ENCODE results near the gene TMEM187. TPM values are rescaled to one million over a fixed set of nuclear protein-coding genes. Genes with fewer than 3 reads are reported as not detected.

The TMEM187 gene
- total and polyA plus RNA-seq, 10 of the 15 experiments (the other 5 are each of a cell fraction or from before 2014, with no cell fraction given), result 0.45 to 8.5 (median 4.1) TPM

GRCh38 chrX:153981771-153982533, 9.4 kb downstream of the TMEM187 start:
- no peak overlapping the region; the same call in 1 of the 2 replicates for H3K9ac ChIP-seq (ENCODE audit: control insufficient read depth, insufficient read depth, low read length)
- SMC1A ChIA-PET (ENCODE audit: uncharacterized antibody, unreplicated experiment), result interaction anchor here (0.7 to 3.2 kb wide), 10 partner anchors 9 to 59 kb away, joined by 3 to 27 read pairs (median 5); partner anchors contain the start of genes HCFC1 and TMEM187
- ATAC-seq, result no peak
- RAD21 ChIA-PET (ENCODE audit: unreplicated experiment), result interaction anchor here (0.6 to 2.3 kb wide), 8 partner anchors 11 to 57 kb away, joined by 3 to 14 read pairs (median 4); partner anchors contain the start of genes IRAK1 and NAA10
- CTCF ChIA-PET, result interaction anchor here (0.9 to 2.3 kb wide), 7 partner anchors 9 to 35 kb away, joined by 3 to 8 read pairs (median 5); partner anchors contain the start of gene TMEM187
- no TSS peak for BruUV-seq (replicated peaks)
- peak overlapping the region; percentile 60 for H3K27ac ChIP-seq (ENCODE audit: control insufficient read depth, insufficient read depth)
- H3K27me3 ChIP-seq (replicated peaks in 1 of 2; ENCODE audit: control insufficient read depth in 2 of 2, insufficient read depth in 2 of 2, low read length in 1 of 2), result no peaks in the 10 kb centered on the region
- no peaks in the 10 kb centered on the region; the same call in 1 of the 2 replicates for H3K79me2 ChIP-seq (ENCODE audit: control insufficient read depth, insufficient read depth, low read length)
- peaks cover 39% of the 10 kb centered on the region for H3K4me1 ChIP-seq (ENCODE audit: control insufficient read depth, insufficient read depth, low read length)
- DNase-seq (ENCODE audit: low read depth, low spot score), result no peak
- H4K20me1 ChIP-seq (ENCODE audit: control insufficient read depth, insufficient read depth), result no peaks in the 10 kb centered on the region
- in situ Hi-C loops (cut with MboI), result loop anchor here (10.0 kb wide), 1 partner anchor 57 kb away; the partner anchor contains the start of gene ARHGAP4
- H3K9me3 ChIP-seq (replicated peaks; ENCODE audit: control insufficient read depth, insufficient read depth, low read length), result no peaks in the 10 kb centered on the region; the same call in 1 of the 3 replicates
- 70% methylated on average over 52 of the region's 52 CpGs for WGBS (ENCODE audit: insufficient coverage, insufficient replicate concordance, low lambda C conversion rate, missing lambda C conversion rate)
- H3K36me3 ChIP-seq (ENCODE audit: control insufficient read depth in 2 of 2, insufficient read depth in 2 of 2, low read length in 1 of 2), result no peaks in the 10 kb centered on the region
- H3K4me3 ChIP-seq, result no peak overlapping the region
- peak overlapping the region; percentile 5; the same call in 1 of the 2 replicates for H2AFZ ChIP-seq (ENCODE audit: control insufficient read depth, low read depth, low read length)
- POLR2A ChIA-PET, result interaction anchor here (1.0 to 3.2 kb wide), 8 partner anchors 9 to 55 kb away, joined by 3 to 17 read pairs (median 4); partner anchors contain the start of genes HCFC1 and TMEM187
- no peak for FAIRE-seq
- intact Hi-C loops (cut with micrococcal nuclease; ENCODE audit: unreplicated experiment), result no loop called here
- peak overlapping the region; percentile 63 for H3K4me2 ChIP-seq (ENCODE audit: control insufficient read depth, insufficient read depth)
- TF ChIP-seq HCFC1 (IDR thresholded peaks at IDR 0.05; ENCODE audit: low read length), result no peak
- TF ChIP-seq POLR2A (IDR thresholded peaks at IDR 0.05; ENCODE audit: low read depth, low read length), result peak; percentile 29; the same call in 1 of the 2 replicates
- TF ChIP-seq SP1 (IDR thresholded peaks at IDR 0.05; ENCODE audit: low read depth, low read length), result no peak
- no peak for TF ChIP-seq IRF4 (IDR thresholded peaks at IDR 0.05; ENCODE audit: low read depth, low read length)
- no peak for TF ChIP-seq SRF (IDR thresholded peaks at IDR 0.05; ENCODE audit: low read depth in 2 of 2, low read length in 2 of 2)
- TF ChIP-seq BCL11A (IDR thresholded peaks at IDR 0.05; ENCODE audit: low read depth, low read length), result no peak
- TF ChIP-seq MAX (IDR thresholded peaks at IDR 0.05; ENCODE audit: low read depth, low read length), result 0 out of 2 replicates have a peak, but pooled peaks have one; percentile 25
- peak; percentile 38; the same call in 1 of the 2 replicates for TF ChIP-seq YY1 (IDR thresholded peaks at IDR 0.05; ENCODE audit: low read depth, low read length)
- no peak for TF ChIP-seq ZBTB40 (IDR thresholded peaks at IDR 0.05; ENCODE audit: borderline replicate concordance)
- no peak for TF ChIP-seq ATF7 (IDR thresholded peaks at IDR 0.05; ENCODE audit: low read depth)
- TF ChIP-seq YBX1 (IDR thresholded peaks at IDR 0.05), result no peak
- peak; percentile 45; the same call in 1 of the 2 replicates for TF ChIP-seq EED (IDR thresholded peaks at IDR 0.05; ENCODE audit: low read depth)
- no peak for TF ChIP-seq TCF12 (IDR thresholded peaks at IDR 0.05; ENCODE audit: low read depth, low read length)
- TF ChIP-seq NBN (IDR thresholded peaks at IDR 0.05), result no peak
- TF ChIP-seq, protein P1, sequence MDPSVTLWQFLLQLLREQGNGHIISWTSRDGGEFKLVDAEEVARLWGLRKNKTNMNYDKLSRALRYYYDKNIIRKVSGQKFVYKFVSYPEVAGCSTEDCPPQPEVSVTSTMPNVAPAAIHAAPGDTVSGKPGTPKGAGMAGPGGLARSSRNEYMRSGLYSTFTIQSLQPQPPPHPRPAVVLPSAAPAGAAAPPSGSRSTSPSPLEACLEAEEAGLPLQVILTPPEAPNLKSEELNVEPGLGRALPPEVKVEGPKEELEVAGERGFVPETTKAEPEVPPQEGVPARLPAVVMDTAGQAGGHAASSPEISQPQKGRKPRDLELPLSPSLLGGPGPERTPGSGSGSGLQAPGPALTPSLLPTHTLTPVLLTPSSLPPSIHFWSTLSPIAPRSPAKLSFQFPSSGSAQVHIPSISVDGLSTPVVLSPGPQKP (IDR thresholded peaks at IDR 0.05; ENCODE audit: low read depth, low read length), result no peak
- TF ChIP-seq, protein P2, sequence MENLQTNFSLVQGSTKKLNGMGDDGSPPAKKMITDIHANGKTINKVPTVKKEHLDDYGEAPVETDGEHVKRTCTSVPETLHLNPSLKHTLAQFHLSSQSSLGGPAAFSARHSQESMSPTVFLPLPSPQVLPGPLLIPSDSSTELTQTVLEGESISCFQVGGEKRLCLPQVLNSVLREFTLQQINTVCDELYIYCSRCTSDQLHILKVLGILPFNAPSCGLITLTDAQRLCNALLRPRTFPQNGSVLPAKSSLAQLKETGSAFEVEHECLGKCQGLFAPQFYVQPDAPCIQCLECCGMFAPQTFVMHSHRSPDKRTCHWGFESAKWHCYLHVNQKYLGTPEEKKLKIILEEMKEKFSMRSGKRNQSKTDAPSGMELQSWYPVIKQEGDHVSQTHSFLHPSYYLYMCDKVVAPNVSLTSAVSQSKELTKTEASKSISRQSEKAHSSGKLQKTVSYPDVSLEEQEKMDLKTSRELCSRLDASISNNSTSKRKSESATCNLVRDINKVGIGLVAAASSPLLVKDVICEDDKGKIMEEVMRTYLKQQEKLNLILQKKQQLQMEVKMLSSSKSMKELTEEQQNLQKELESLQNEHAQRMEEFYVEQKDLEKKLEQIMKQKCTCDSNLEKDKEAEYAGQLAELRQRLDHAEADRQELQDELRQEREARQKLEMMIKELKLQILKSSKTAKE (IDR thresholded peaks at IDR 0.05; ENCODE audit: low read depth, poor library complexity, severe bottlenecking), result no peak
- TF ChIP-seq MEF2B (IDR thresholded peaks at IDR 0.05; ENCODE audit: partially characterized antibody, poor library complexity, severe bottlenecking), result no peak

Data from GM12878 (cell line).